T-helper 2 cell treated with Interferon-gamma antibody and Interleukin-4, amounts not matched to agents 100 ng/mL and 5 ng/mL, for 36 hours (primary cell): ENCODE data around the gene TBC1D9. TPM values are rescaled to one million over a fixed set of nuclear protein-coding genes. Genes with fewer than 3 reads are reported as not detected.

Source experiments
- intact Hi-C: fragments of 100-400 bp; cut with micrococcal nuclease; formaldehyde crosslinking; loops from one replicate; pipeline ENCODE4 v1.15.1; 2023
- total RNA-seq: library from RNA; stranded (reverse); gene quantifications from 2 replicates; pipeline ENCODE4 v1.2.3, GENCODE V29; 2022

TBC1D9 gene
- total RNA-seq, 1 donor from 2014 or later: not detected

- intact Hi-C loops: no loop called here
Measured at GRCh38 chr4:140653718-140654494, 102.3 kb downstream of the TBC1D9 start.

- intact Hi-C loops: no loop called here
Measured at GRCh38 chr4:140652601-140653000, 103.6 kb downstream of the TBC1D9 start.

GRCh38 chr4:140648716-140649308 lies 107.4 kb downstream of the TBC1D9 start:
- intact Hi-C loops: no loop called here

- intact Hi-C loops: no loop called here
Measured at GRCh38 chr4:140645614-140646412, 110.4 kb downstream of the TBC1D9 start.

GRCh38 chr4:140645196-140645595 lies 111.0 kb downstream of the TBC1D9 start:
- intact Hi-C loops: no loop called here

- intact Hi-C loops: no loop called here
Measured at GRCh38 chr4:140644470-140645185, 111.6 kb downstream of the TBC1D9 start.

- intact Hi-C loops: no loop called here
Measured at GRCh38 chr4:140643571-140644055, 112.6 kb downstream of the TBC1D9 start.

- intact Hi-C loops: no loop called here
Measured at GRCh38 chr4:140642674-140643437, 113.3 kb downstream of the TBC1D9 start.

GRCh38 chr4:140641789-140642439 lies 114.3 kb downstream of the TBC1D9 start:
- intact Hi-C loops: no loop called here

GRCh38 chr4:140641105-140641555 lies 115.1 kb downstream of the TBC1D9 start:
- intact Hi-C loops: no loop called here

GRCh38 chr4:140640150-140640748 lies 115.9 kb downstream of the TBC1D9 start:
- intact Hi-C loops: no loop called here

GRCh38 chr4:140639066-140639465 lies 117.1 kb downstream of the TBC1D9 start:
- intact Hi-C loops: no loop called here

GRCh38 chr4:140637836-140638235 lies 118.3 kb downstream of the TBC1D9 start:
- intact Hi-C loops: loop anchor here (1.0 kb wide), 1 partner anchor 278 kb away; no protein-coding TSS in a partner anchor

GRCh38 chr4:140635606-140636005 lies 120.6 kb downstream of the TBC1D9 start:
- intact Hi-C loops: no loop called here

- intact Hi-C loops: no loop called here
Measured at GRCh38 chr4:140633951-140634350, 122.2 kb downstream of the TBC1D9 start.

- intact Hi-C loops: no loop called here
Measured at GRCh38 chr4:140633124-140633523, 123.1 kb downstream of the TBC1D9 start.

GRCh38 chr4:140630246-140630645 lies 125.9 kb downstream of the TBC1D9 start:
- intact Hi-C loops: no loop called here

- intact Hi-C loops: no loop called here
Measured at GRCh38 chr4:140628016-140628415, 128.2 kb downstream of the TBC1D9 start.

GRCh38 chr4:140626661-140627376 lies 129.4 kb downstream of the TBC1D9 start:
- intact Hi-C loops: no loop called here
